IMR-90 (cell line): ENCODE data around the gene TM2D3. TPM values are rescaled to one million over a fixed set of nuclear protein-coding genes. Genes with fewer than 3 reads are reported as not detected.
A peak's percentile ranks its signal among the peaks of the same experiment; 100 is the strongest.

Source experiments
- ATAC-seq: fragments of 200-7000 bp; cut with Tn5 transposase; 2 replicates; pipeline ENCODE4 v1.9.1; 2020; ENCODE audit warnings: low read depth, mild to moderate bottlenecking, moderate library complexity
- BruUV-seq: library from RNA; stranded (reverse); fragments of 400-500 nt; replicated peaks from 2 replicates; lab custom pipeline; 2021; lab: Mats Ljungman, UMichigan
- CTCF ChIA-PET: fragments of 300-600 bp; formaldehyde crosslinking; extraction: SDS; loops from one replicate; lab custom pipeline; 2021; ENCODE audit warnings: antibody characterized with exemption; lab: Yijun Ruan, JAX
- POLR2A ChIA-PET: fragments of 300-600 bp; sonication (Branson Sonifier 250); formaldehyde crosslinking; loops from one replicate; lab custom pipeline; 2022; ENCODE audit warnings: antibody characterized with exemption; ENCODE audit not compliant: unreplicated experiment; lab: Charles Lee
- DNase-seq: peaks from one replicate; pipeline ENCODE4 v3.0.0; 2013
- H2AFZ ChIP-seq: replicated peaks from 2 replicates; pipeline ENCODE3; 2013; ENCODE audit warnings: low read length, mild to moderate bottlenecking; ENCODE audit not compliant: poor library complexity
- H2AK5ac ChIP-seq: 2 replicates; pipeline ENCODE4 v1.6.1; 2013; ENCODE audit warnings: low read depth, low read length, inconsistent platforms
- H2AK9ac ChIP-seq: replicated peaks from 2 replicates; pipeline ENCODE3; 2013; ENCODE audit warnings: mild to moderate bottlenecking, low read depth, low read length, moderate library complexity; ENCODE audit not compliant: poor library complexity
- H2BK120ac ChIP-seq: 2 replicates; pipeline ENCODE4 v1.6.1; 2013; ENCODE audit warnings: low read depth, low read length, inconsistent platforms
- H2BK15ac ChIP-seq: 3 replicates; pipeline ENCODE4 v1.6.1; 2013; ENCODE audit warnings: low read depth, low read length, inconsistent platforms
- H2BK20ac ChIP-seq: 2 replicates; pipeline ENCODE4 v1.6.1; 2013; ENCODE audit warnings: low read depth, mild to moderate bottlenecking, inconsistent platforms, low read length, moderate library complexity
- H2BK5ac ChIP-seq: 2 replicates; pipeline ENCODE4 v1.6.1; 2013; ENCODE audit warnings: mild to moderate bottlenecking, low read depth, low read length, inconsistent platforms; ENCODE audit not compliant: poor library complexity, severe bottlenecking
- H3K14ac ChIP-seq: replicated peaks from 2 replicates; pipeline ENCODE4 v1.6.1; 2013; ENCODE audit warnings: low read depth, low read length, inconsistent platforms
- H3K18ac ChIP-seq: 2 replicates; pipeline ENCODE4 v1.6.1; 2013; ENCODE audit warnings: low read depth, low read length, control low read depth
- H3K23ac ChIP-seq: 2 replicates; pipeline ENCODE4 v1.6.1; 2013; ENCODE audit warnings: low read depth, low read length, inconsistent platforms
- H3K27ac ChIP-seq: 2 replicates; pipeline ENCODE4 v1.5.1; 2013; ENCODE audit warnings: mild to moderate bottlenecking, control low read depth, low read length; ENCODE audit not compliant: insufficient read depth
- H3K27me3 ChIP-seq: 2 replicates; pipeline ENCODE4 v1.6.1; 2013; ENCODE audit warnings: low read length; ENCODE audit not compliant: control insufficient read depth, insufficient read depth
- H3K36me3 ChIP-seq: 2 replicates; pipeline ENCODE4 v1.6.1; 2013; ENCODE audit warnings: low read length, mixed read lengths; ENCODE audit not compliant: control insufficient read depth, insufficient read depth
- H3K4ac ChIP-seq: 2 replicates; pipeline ENCODE4 v1.6.1; 2013; ENCODE audit warnings: low read depth, low read length, inconsistent platforms
- H3K4me1 ChIP-seq: 2 replicates; pipeline ENCODE4 v1.6.1; 2013; ENCODE audit warnings: low read length, mixed read lengths; ENCODE audit not compliant: control insufficient read depth, insufficient read depth
- H3K4me2 ChIP-seq: 2 replicates; pipeline ENCODE4 v1.6.1; 2013; ENCODE audit warnings: low read depth, mild to moderate bottlenecking, control low read depth, low read length, moderate library complexity
- H3K4me3 ChIP-seq: 2 replicates; pipeline ENCODE4 v1.5.1; 2013; ENCODE audit warnings: low read depth, mild to moderate bottlenecking, control low read depth, low read length, moderate library complexity; ENCODE audit not compliant: insufficient read depth
- H3K56ac ChIP-seq: 2 replicates; pipeline ENCODE4 v1.6.1; 2013; ENCODE audit warnings: low read length, inconsistent platforms; ENCODE audit not compliant: insufficient read depth; ENCODE audit errors: extremely low read depth
- H3K79me1 ChIP-seq, 2 experiments: 2 replicates each; pipeline ENCODE4 v1.6.1; 2013; ENCODE audit warnings: low read length in 2 of 2, inconsistent platforms in 1 of 2, low read depth in 1 of 2
- H3K9ac ChIP-seq: 2 replicates; pipeline ENCODE4 v1.6.1; 2013; ENCODE audit warnings: low read depth, low read length, control low read depth
- H3K9me1 ChIP-seq: 2 replicates; pipeline ENCODE4 v1.6.1; 2013; ENCODE audit warnings: low read length, inconsistent platforms; ENCODE audit not compliant: insufficient read depth
- H3K9me3 ChIP-seq: 2 replicates; pipeline ENCODE4 v1.6.1; 2013; ENCODE audit warnings: low read length; ENCODE audit not compliant: control insufficient read depth, insufficient read depth
- H4K20me1 ChIP-seq: 2 replicates; pipeline ENCODE4 v1.6.1; 2013; ENCODE audit warnings: low read length, inconsistent platforms; ENCODE audit not compliant: insufficient read depth
- H4K5ac ChIP-seq: 2 replicates; pipeline ENCODE4 v1.6.1; 2013; ENCODE audit warnings: mild to moderate bottlenecking, low read depth, low read length, control low read depth
- H4K8ac ChIP-seq, 2 experiments: 2 replicates each; pipeline ENCODE4 v1.6.1; 2013; ENCODE audit warnings: low read depth in 2 of 2, low read length in 2 of 2, control low read depth in 1 of 2, inconsistent platforms in 1 of 2
- H4K91ac ChIP-seq: 2 replicates; pipeline ENCODE4 v1.6.1; 2013; ENCODE audit warnings: low read depth, low read length, inconsistent platforms; ENCODE audit not compliant: insufficient read depth
- BHLHE40 ChIP-seq: fragments of 150-350 bp; IDR thresholded peaks from 2 replicates; pipeline ENCODE4 v1.6.1; 2016; ENCODE audit warnings: mild to moderate bottlenecking, low read depth, low read length
- CEBPB ChIP-seq: IDR thresholded peaks from 2 replicates; pipeline ENCODE4 v1.6.1; 2012; ENCODE audit warnings: low read depth, low read length, improper control_type of control experiment
- CHD1 ChIP-seq: IDR thresholded peaks from 2 replicates; pipeline ENCODE4 v1.6.1; 2012; ENCODE audit warnings: low read depth, low read length, improper control_type of control experiment
- FOS ChIP-seq: fragments of 150-350 bp; IDR thresholded peaks from 2 replicates; pipeline ENCODE4 v1.6.1; 2016; ENCODE audit warnings: low read depth, low read length
- MAFK ChIP-seq: IDR thresholded peaks from 2 replicates; pipeline ENCODE4 v1.6.1; 2012; ENCODE audit warnings: low read depth, low read length, improper control_type of control experiment
- MAZ ChIP-seq: IDR thresholded peaks from 2 replicates; pipeline ENCODE4 v1.6.1; 2012; ENCODE audit warnings: low read depth, mild to moderate bottlenecking, low read length, improper control_type of control experiment, moderate library complexity, borderline replicate concordance
- MXI1 ChIP-seq: IDR thresholded peaks from 2 replicates; pipeline ENCODE4 v1.6.1; 2012; ENCODE audit warnings: low read depth, mild to moderate bottlenecking, low read length, moderate library complexity, borderline replicate concordance
- NFE2L2 ChIP-seq: fragments of 150-350 bp; IDR thresholded peaks from 2 replicates; pipeline ENCODE4 v1.6.1; 2016; ENCODE audit warnings: low read depth, mild to moderate bottlenecking, low read length
- POLR2A ChIP-seq: IDR thresholded peaks from 2 replicates; pipeline ENCODE4 v1.6.1; 2012; ENCODE audit warnings: mild to moderate bottlenecking, low read depth, low read length
- RAD21 ChIP-seq: IDR thresholded peaks from 2 replicates; pipeline ENCODE4 v1.6.1; 2012; ENCODE audit warnings: low read length, improper control_type of control experiment
- RCOR1 ChIP-seq: IDR thresholded peaks from 2 replicates; pipeline ENCODE4 v1.6.1; 2012; ENCODE audit warnings: mild to moderate bottlenecking, low read length, improper control_type of control experiment; ENCODE audit not compliant: insufficient replicate concordance
- RFX5 ChIP-seq: IDR thresholded peaks from 2 replicates; pipeline ENCODE4 v1.8.0; 2012; ENCODE audit warnings: low read depth, mild to moderate bottlenecking, low read length, moderate library complexity
- SMC3 ChIP-seq: fragments of 150-350 bp; IDR thresholded peaks from 2 replicates; pipeline ENCODE4 v1.6.1; 2016; ENCODE audit warnings: low read depth, mild to moderate bottlenecking, antibody characterized with exemption, low read length, moderate library complexity
- WGBS, 2 experiments: methylation state at CpG; one replicate each; pipeline versions ENCODE4 v1.1.5 to v1.1.7; 2013; ENCODE audit warnings: missing lambda C conversion rate in 2 of 2; ENCODE audit not compliant: insufficient read length in 1 of 2; ENCODE audit errors: extremely low coverage in 2 of 2; 5-methylcytosine and 5-hydroxymethylcytosine counted together
- dilution Hi-C: fragments of 300-500 bp; cut with HindIII; formaldehyde crosslinking; loops from one replicate; pipeline ENCODE4 v1.14.3; 2018; ENCODE audit warnings: low sequenced_read_pairs; ENCODE audit not compliant: unreplicated experiment
- in situ Hi-C: fragments of 300-500 bp; cut with MboI; formaldehyde crosslinking; loops from 3 replicates; pipeline ENCODE4 v1.14.3; 2019; ENCODE audit warnings: low sequenced_read_pairs, inconsistent platforms, mixed read lengths
- intact Hi-C: fragments of 100-400 bp; cut with micrococcal nuclease; formaldehyde crosslinking; loops from 2 replicates; pipeline ENCODE4 v1.10.0; 2022
- polyA plus RNA-seq, 3 experiments: library from polyadenylated mRNA; depleted of rRNA; stranded (reverse); fragments of >200 nt; gene quantifications; 2 replicates each; pipeline ENCODE4 v1.2.3, GENCODE V29; 2012; ENCODE audit warnings: low replicate concordance in 1 of 3
- total RNA-seq: library from RNA; depleted of rRNA; stranded (reverse); fragments of >200 nt; gene quantifications from 2 replicates; pipeline ENCODE4 v1.2.3, GENCODE V29; 2012
- TF ChIP-seq, protein P1 (sequence below): fragments of 150-350 bp; IDR thresholded peaks from 2 replicates; pipeline ENCODE4 v1.6.1; 2017; ENCODE audit warnings: mild to moderate bottlenecking, antibody characterized with exemption, low read length, low read depth
- TF ChIP-seq, protein P2 (sequence below): conservative IDR thresholded peaks from 2 replicates; pipeline ENCODE4 v1.5.1; 2012; ENCODE audit warnings: mild to moderate bottlenecking, low read depth, low read length, improper control_type of control experiment
- TF ChIP-seq, protein P3 (sequence below): fragments of 150-350 bp; IDR thresholded peaks from 2 replicates; pipeline ENCODE4 v1.6.1; 2016; ENCODE audit warnings: low read depth, mild to moderate bottlenecking, low read length, moderate library complexity, borderline replicate concordance

The TM2D3 gene
- total and polyA plus RNA-seq, 2 of the 4 experiments (the other 2 are of a cell fraction): 27.4 to 34.5 TPM

DNA sequence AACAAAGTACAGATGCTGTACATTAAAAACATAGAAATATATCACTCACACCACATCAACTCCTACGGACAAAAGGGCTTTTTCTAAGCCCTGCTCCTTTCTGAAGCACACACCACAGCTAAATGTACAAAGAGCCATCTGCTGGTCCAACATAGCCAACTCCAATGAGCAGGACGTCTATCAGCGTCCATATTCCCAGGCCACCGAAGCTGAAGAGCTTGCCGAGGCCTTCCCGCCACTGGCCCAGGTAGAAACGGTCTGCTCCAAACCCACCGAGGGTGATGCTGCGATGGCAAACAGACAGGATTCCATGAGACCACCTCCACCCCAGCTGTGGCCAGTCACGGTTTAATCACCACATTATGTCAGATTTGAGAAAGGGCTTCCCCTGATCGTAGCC, 9.8 kb downstream of the TM2D3 start:
- Histone ChIP-seq H3K4ac (no peak overlapping the region), H3K36me3 (peaks cover 30% of the 10 kb centered on the region), H2AK9ac (peak overlapping the region; percentile 76), H4K20me1 (peaks cover 4% of the 10 kb centered on the region; the same call in 1 of the 2 replicates), H3K18ac (no peak overlapping the region), H3K4me1 (peaks cover 2% of the 10 kb centered on the region), H3K4me2 (no peak overlapping the region), H3K79me1 (peaks cover 17 to 28% of the 10 kb centered on the region in 2 experiments), H2AK5ac (no peak overlapping the region), H2BK20ac (no peak overlapping the region), H3K27ac (no peak overlapping the region), H4K8ac (no peak overlapping the region), H3K56ac (no peak overlapping the region), H3K9ac (no peak overlapping the region), H3K27me3 (no peaks in the 10 kb centered on the region), H3K4me3 (no peak overlapping the region), H2BK120ac (no peak overlapping the region), H2AFZ (no peak overlapping the region), H2BK15ac (no peak overlapping the region), H4K91ac (no peak overlapping the region), H4K5ac (no peak overlapping the region), H3K23ac (no peak overlapping the region), H3K9me3 (no peaks in the 10 kb centered on the region), H2BK5ac (peak overlapping the region; percentile 2), H3K14ac (no peak overlapping the region), H3K9me1 (no peaks in the 10 kb centered on the region)
- no TSS peak for BruUV-seq
- no peak for TF ChIP-seq POLR2A
- no peak for TF ChIP-seq CHD1
- TF ChIP-seq, protein P1, sequence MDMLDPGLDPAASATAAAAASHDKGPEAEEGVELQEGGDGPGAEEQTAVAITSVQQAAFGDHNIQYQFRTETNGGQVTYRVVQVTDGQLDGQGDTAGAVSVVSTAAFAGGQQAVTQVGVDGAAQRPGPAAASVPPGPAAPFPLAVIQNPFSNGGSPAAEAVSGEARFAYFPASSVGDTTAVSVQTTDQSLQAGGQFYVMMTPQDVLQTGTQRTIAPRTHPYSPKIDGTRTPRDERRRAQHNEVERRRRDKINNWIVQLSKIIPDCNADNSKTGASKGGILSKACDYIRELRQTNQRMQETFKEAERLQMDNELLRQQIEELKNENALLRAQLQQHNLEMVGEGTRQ: no peak
- TF ChIP-seq FOS: no peak
- no peak for TF ChIP-seq RCOR1
- no peak for TF ChIP-seq BHLHE40
- TF ChIP-seq MAZ: no peak
- TF ChIP-seq, protein P2, sequence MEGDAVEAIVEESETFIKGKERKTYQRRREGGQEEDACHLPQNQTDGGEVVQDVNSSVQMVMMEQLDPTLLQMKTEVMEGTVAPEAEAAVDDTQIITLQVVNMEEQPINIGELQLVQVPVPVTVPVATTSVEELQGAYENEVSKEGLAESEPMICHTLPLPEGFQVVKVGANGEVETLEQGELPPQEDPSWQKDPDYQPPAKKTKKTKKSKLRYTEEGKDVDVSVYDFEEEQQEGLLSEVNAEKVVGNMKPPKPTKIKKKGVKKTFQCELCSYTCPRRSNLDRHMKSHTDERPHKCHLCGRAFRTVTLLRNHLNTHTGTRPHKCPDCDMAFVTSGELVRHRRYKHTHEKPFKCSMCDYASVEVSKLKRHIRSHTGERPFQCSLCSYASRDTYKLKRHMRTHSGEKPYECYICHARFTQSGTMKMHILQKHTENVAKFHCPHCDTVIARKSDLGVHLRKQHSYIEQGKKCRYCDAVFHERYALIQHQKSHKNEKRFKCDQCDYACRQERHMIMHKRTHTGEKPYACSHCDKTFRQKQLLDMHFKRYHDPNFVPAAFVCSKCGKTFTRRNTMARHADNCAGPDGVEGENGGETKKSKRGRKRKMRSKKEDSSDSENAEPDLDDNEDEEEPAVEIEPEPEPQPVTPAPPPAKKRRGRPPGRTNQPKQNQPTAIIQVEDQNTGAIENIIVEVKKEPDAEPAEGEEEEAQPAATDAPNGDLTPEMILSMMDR: no peak
- no peak for TF ChIP-seq MXI1
- no peak for TF ChIP-seq CEBPB
- no peak for TF ChIP-seq RAD21
- TF ChIP-seq SMC3: no peak
- TF ChIP-seq MAFK: no peak
- TF ChIP-seq, protein P3, sequence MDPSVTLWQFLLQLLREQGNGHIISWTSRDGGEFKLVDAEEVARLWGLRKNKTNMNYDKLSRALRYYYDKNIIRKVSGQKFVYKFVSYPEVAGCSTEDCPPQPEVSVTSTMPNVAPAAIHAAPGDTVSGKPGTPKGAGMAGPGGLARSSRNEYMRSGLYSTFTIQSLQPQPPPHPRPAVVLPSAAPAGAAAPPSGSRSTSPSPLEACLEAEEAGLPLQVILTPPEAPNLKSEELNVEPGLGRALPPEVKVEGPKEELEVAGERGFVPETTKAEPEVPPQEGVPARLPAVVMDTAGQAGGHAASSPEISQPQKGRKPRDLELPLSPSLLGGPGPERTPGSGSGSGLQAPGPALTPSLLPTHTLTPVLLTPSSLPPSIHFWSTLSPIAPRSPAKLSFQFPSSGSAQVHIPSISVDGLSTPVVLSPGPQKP: no peak
- TF ChIP-seq NFE2L2: no peak
- no peak for TF ChIP-seq RFX5
- intact Hi-C loops (loop anchor here (10.0 kb wide), 1 partner anchor 628 kb away; no protein-coding TSS in a partner anchor), in situ Hi-C loops (loop anchor here (5.0 kb wide), 1 partner anchor 350 kb away; no protein-coding TSS in a partner anchor), dilution Hi-C loops (no loop called here)
- DNase-seq: no peak
- POLR2A ChIA-PET: no interaction called here
- 73% methylated on average over 5 of the region's 11 CpGs; no CpG with 5 or more reads in 1 of the 2 experiments for WGBS, 2 experiments
- CTCF ChIA-PET: interaction anchor here (1.1 to 2.2 kb wide), 2 partner anchors 342 to 354 kb away, joined by 3 to 9 read pairs; no protein-coding TSS in a partner anchor
- ATAC-seq: no peak
